HepG2 (cell line): ENCODE data around the gene CRKL. TPM values are rescaled to one million over a fixed set of nuclear protein-coding genes. Genes with fewer than 3 reads are reported as not detected.

Experiments
- ATAC-seq: fragments of 200-7000 bp; cut with Tn5 transposase; 3 replicates; pipeline ENCODE4 v1.9.1; 2020; ENCODE audit warnings: mild to moderate bottlenecking, moderate library complexity
- BruUV-seq: library from RNA; stranded (reverse); fragments of 400-500 nt; replicated peaks from 2 replicates; lab custom pipeline; 2021; lab: Mats Ljungman, UMichigan
- CTCF ChIA-PET: fragments of 300-600 bp; formaldehyde crosslinking; extraction: SDS; loops from one replicate; lab custom pipeline; 2021; ENCODE audit warnings: low total read pairs, inconsistent platforms, low intra/inter-chr PET ratio; lab: Yijun Ruan, JAX
- POLR2A ChIA-PET: fragments of 350-600 bp; sonication (Branson Sonifier 250); formaldehyde crosslinking; loops from one replicate; lab custom pipeline; 2020; ENCODE audit warnings: antibody characterized with exemption, inconsistent platforms; lab: Yijun Ruan, JAX
- DNase-seq: peaks from one replicate; pipeline ENCODE4 v3.0.0-alpha.2; 2015; ENCODE audit warnings: low spot score
- FAIRE-seq: peaks from 3 replicates; lab custom pipeline; 2011; peaks lifted over from hg19 to GRCh38; lab: Jason Lieb, UNC
- H2AFZ ChIP-seq: one replicate; pipeline ENCODE4 v1.6.1; 2011; ENCODE audit warnings: low read length, inconsistent platforms
- H3K27ac ChIP-seq: fragments of 300-600 bp; 3 replicates; pipeline ENCODE4 v1.8.0; 2011; ENCODE audit warnings: mixed run types, mild to moderate bottlenecking, mixed read lengths, low read length, inconsistent platforms; ENCODE audit not compliant: insufficient read depth; ENCODE audit errors: extremely low read length
- H3K27me3 ChIP-seq, 2 experiments: fragments of 200-600 bp in 1 of 2; 2 replicates in 1 of 2; 3 replicates in 1 of 2; pipeline versions ENCODE4 v1.6.0 to v1.8.0; 2011; ENCODE audit warnings: low read length in 2 of 2, mild to moderate bottlenecking in 2 of 2, moderate library complexity in 2 of 2, inconsistent platforms in 1 of 2; ENCODE audit not compliant: insufficient read depth in 2 of 2, control insufficient read depth in 1 of 2
- H3K36me3 ChIP-seq, 2 experiments: fragments of 200-600 bp in 1 of 2; replicated peaks in 1 of 2; 2 replicates in 1 of 2; 3 replicates in 1 of 2; pipeline versions ENCODE4 v1.5.1 to v1.8.0; 2011; ENCODE audit warnings: low read length in 2 of 2, inconsistent platforms in 1 of 2; ENCODE audit not compliant: insufficient read depth in 2 of 2, control insufficient read depth in 1 of 2
- H3K4me1 ChIP-seq: 2 replicates; pipeline ENCODE4 v1.5.1; 2012; ENCODE audit warnings: low read length, inconsistent platforms; ENCODE audit not compliant: insufficient read depth
- H3K4me2 ChIP-seq: 2 replicates; pipeline ENCODE4 v1.6.0; 2011; ENCODE audit warnings: low read depth, low read length, inconsistent platforms
- H3K4me3 ChIP-seq, 3 experiments: fragments of 200-600 bp in 1 of 3; sonication (generic), shearing (Covaris generic) in 1 of 3; replicated peaks in 1 of 3; 2 replicates each; pipeline ENCODE4 v1.5.1; 2011 to 2016; ENCODE audit warnings: low read length in 3 of 3, inconsistent platforms in 2 of 3, low read depth in 2 of 3, mild to moderate bottlenecking in 2 of 3, control low read depth in 1 of 3, mixed read lengths in 1 of 3; ENCODE audit not compliant: insufficient read depth in 1 of 3
- H3K79me2 ChIP-seq: one replicate; pipeline ENCODE4 v1.6.1; 2011; ENCODE audit warnings: low read length, inconsistent platforms; ENCODE audit not compliant: insufficient read depth
- H3K9ac ChIP-seq: 2 replicates; pipeline ENCODE4 v1.6.0; 2011; ENCODE audit warnings: mild to moderate bottlenecking, low read depth, low read length, inconsistent platforms; ENCODE audit not compliant: insufficient read depth
- H3K9me3 ChIP-seq: 2 replicates; pipeline ENCODE4 v1.5.1; 2012; ENCODE audit warnings: mild to moderate bottlenecking, low read length
- H4K20me1 ChIP-seq: 2 replicates; pipeline ENCODE4 v1.6.0; 2011; ENCODE audit warnings: inconsistent platforms, mild to moderate bottlenecking, low read length, moderate library complexity; ENCODE audit not compliant: insufficient read depth
- ASH2L ChIP-seq: fragments of 300-600, 200-600 bp; sonication (generic); IDR thresholded peaks from 2 replicates; pipeline ENCODE4 v1.7.0; 2017; ENCODE audit warnings: low read depth, mild to moderate bottlenecking, moderate library complexity, mixed read lengths, low read length; ENCODE audit not compliant: insufficient read length
- EEA1 ChIP-seq: sonication (generic); formaldehyde crosslinking; IDR thresholded peaks from 2 replicates; pipeline ENCODE4 v1.5.1; 2020; ENCODE audit warnings: mild to moderate bottlenecking, missing genetic modification reagents, borderline replicate concordance
- EP300 ChIP-seq, 3 experiments: sonication (generic) in 1 of 3; formaldehyde crosslinking in 1 of 3; IDR thresholded peaks; 2 replicates each; pipeline versions ENCODE4 v1.5.1 to v1.6.1; 2011 to 2020; ENCODE audit warnings: low read depth in 2 of 3, low read length in 2 of 3, borderline replicate concordance in 1 of 3, improper control_type of control experiment in 1 of 3, mild to moderate bottlenecking in 1 of 3, missing genetic modification reagents in 1 of 3, moderate library complexity in 1 of 3
- FOXA1 ChIP-seq, 2 experiments: fragments of 450-650 bp in 1 of 2; sonication (generic) in 1 of 2; formaldehyde crosslinking in 1 of 2; IDR thresholded peaks; 2 replicates each; pipeline versions ENCODE4 v1.4.0 to v1.6.1; 2016 to 2020; ENCODE audit warnings: missing genetic modification reagents in 1 of 2
- HMGXB4 ChIP-seq, 2 experiments: sonication (generic) in 1 of 2; formaldehyde crosslinking in 1 of 2; IDR thresholded peaks; 2 replicates each; pipeline versions ENCODE4 v1.4.0 to v1.6.1; 2018 to 2020; ENCODE audit warnings: missing genetic modification reagents in 2 of 2, borderline replicate concordance in 1 of 2, low read depth in 1 of 2, mild to moderate bottlenecking in 1 of 2, missing biosample characterization in 1 of 2
- HNF4A ChIP-seq: sonication (generic); formaldehyde crosslinking; IDR thresholded peaks from 2 replicates; pipeline ENCODE4 v1.4.0; 2020; ENCODE audit warnings: missing genetic modification reagents
- ISX ChIP-seq: sonication (generic); formaldehyde crosslinking; conservative IDR thresholded peaks from 2 replicates; pipeline ENCODE4 v1.5.0; 2020; ENCODE audit warnings: missing genetic modification reagents
- KDM1A ChIP-seq: IDR thresholded peaks from 2 replicates; pipeline ENCODE4 v1.6.1; 2016; ENCODE audit warnings: missing compliant biosample characterization
- RAD21 ChIP-seq: fragments of 450-650 bp; formaldehyde crosslinking; IDR thresholded peaks from 2 replicates; pipeline ENCODE4 v1.5.0; 2020; ENCODE audit warnings: mild to moderate bottlenecking
- SALL1 ChIP-seq: sonication (generic); formaldehyde crosslinking; IDR thresholded peaks from 2 replicates; pipeline ENCODE4 v1.8.0; 2022; ENCODE audit warnings: mild to moderate bottlenecking, missing genetic modification reagents
- TARDBP ChIP-seq: sonication (generic); formaldehyde crosslinking; IDR thresholded peaks from 2 replicates; pipeline ENCODE4 v1.8.0; 2022; ENCODE audit warnings: mild to moderate bottlenecking, missing genetic modification reagents
- TBP ChIP-seq: sonication (generic); formaldehyde crosslinking; IDR thresholded peaks from 2 replicates; pipeline ENCODE4 v1.5.0; 2020; ENCODE audit warnings: missing genetic modification reagents
- TIGD3 ChIP-seq: sonication (generic); formaldehyde crosslinking; IDR thresholded peaks from 2 replicates; pipeline ENCODE4 v1.5.1; 2020; ENCODE audit warnings: mild to moderate bottlenecking, missing genetic modification reagents, borderline replicate concordance
- ZBTB37 ChIP-seq: sonication (generic); formaldehyde crosslinking; IDR thresholded peaks from 2 replicates; pipeline ENCODE4 v1.4.0; 2020; ENCODE audit warnings: mild to moderate bottlenecking, missing genetic modification reagents
- ZNF329 ChIP-seq: sonication (generic); formaldehyde crosslinking; IDR thresholded peaks from 2 replicates; pipeline ENCODE4 v1.9.0; 2021; ENCODE audit warnings: low read depth, mild to moderate bottlenecking, missing genetic modification reagents
- ZNF441 ChIP-seq: sonication (generic); formaldehyde crosslinking; IDR thresholded peaks from 2 replicates; pipeline ENCODE4 v1.7.0; 2021; ENCODE audit warnings: missing genetic modification reagents, borderline replicate concordance
- ZNF558 ChIP-seq: sonication (generic); formaldehyde crosslinking; IDR thresholded peaks from 2 replicates; pipeline ENCODE4 v1.9.0; 2022; ENCODE audit warnings: mild to moderate bottlenecking, missing genetic modification reagents, borderline replicate concordance
- ZNF572 ChIP-seq: sonication (generic); formaldehyde crosslinking; IDR thresholded peaks from 2 replicates; pipeline ENCODE4 v1.5.1; 2020; ENCODE audit warnings: mild to moderate bottlenecking, missing genetic modification reagents
- WGBS: methylation state at CpG from one replicate; pipeline ENCODE4 v1.1.6; 2017; ENCODE audit warnings: low lambda C conversion rate; 5-methylcytosine and 5-hydroxymethylcytosine counted together
- in situ Hi-C: cut with HindIII; loops from 2 replicates; pipeline ENCODE4 v1.10.0; 2017; ENCODE audit warnings: low pct_unique_long_range_greater_than_20kb; ENCODE audit not compliant: extremely low pct_ligation_motif_present
- intact Hi-C: fragments of 100-400 bp; cut with micrococcal nuclease; formaldehyde crosslinking; loops from one replicate; pipeline ENCODE4 v1.10.0; 2022; ENCODE audit not compliant: unreplicated experiment
- polyA plus RNA-seq, 8 experiments: library from polyadenylated mRNA; depleted of rRNA in 3 of 8; stranded (reverse) in 7 of 8; unstranded in 1 of 8; fragments of >200 nt; fragmentation: Illumina TruSeq in 4 of 8; extraction: Trizol in 4 of 8; gene quantifications; 2 replicates each; pipeline versions ENCODE4 v1.2.1 to v1.2.3, GENCODE V29; 2011 to 2016; ENCODE audit warnings: low read depth in 4 of 8, missing spikeins in 1 of 8, mixed read lengths in 1 of 8; ENCODE audit not compliant: insufficient read depth in 1 of 8
- total RNA-seq, 5 experiments: library from RNA; depleted of rRNA; stranded (reverse); fragments of >200 nt; fragmentation: Illumina TruSeq; extraction: Trizol; gene quantifications; 2 replicates each; pipeline ENCODE4 v1.2.3, GENCODE V29; 2016; ENCODE audit warnings: low read depth in 1 of 5

CRKL gene
- total and polyA plus RNA-seq, 2 of the 13 experiments (the other 11 are each of a cell fraction or from before 2014, with no cell fraction given): 37.4 to 60.6 TPM

GRCh38 chr22:20979940-20980453 is 62.8 kb downstream of the CRKL start:
- in situ Hi-C loops: no loop called here
- peak overlapping the region; percentile 40; the same call in 1 of the 2 replicates for H3K9ac ChIP-seq
- no peak overlapping the region for H2AFZ ChIP-seq
- peak overlapping the region in 1 of 3 experiments; percentile 45; a peak in 1 of 6 replicates for H3K4me3 ChIP-seq
- H3K27ac ChIP-seq: peak overlapping the region; percentile 67
- H4K20me1 ChIP-seq: no peaks in the 10 kb centered on the region
- WGBS: 14% methylated on average over 6 of the region's 13 CpGs
- H3K4me2 ChIP-seq: peak overlapping the region; percentile 97
- no peaks in the 10 kb centered on the region; a peak in 1 of 5 replicates for H3K27me3 ChIP-seq
- DNase-seq (peak; percentile 42), ATAC-seq (peak; percentile 53), FAIRE-seq (peak; percentile 43)
- no TSS peak for BruUV-seq
- peaks cover 11% of the 10 kb centered on the region for H3K79me2 ChIP-seq
- intact Hi-C loops: no loop called here
- ChIA-PET POLR2A (interaction anchor here (0.7 to 4.3 kb wide), 7 partner anchors 14 to 206 kb away, joined by 3 to 45 read pairs (median 4); partner anchors contain the start of genes SERPIND1 and THAP7), CTCF (no interaction called here)
- H3K4me1 ChIP-seq: peaks cover 39% of the 10 kb centered on the region
- 0 out of 2 replicates have a peak, but pooled peaks cover 4% of the 10 kb centered on the region for H3K9me3 ChIP-seq
- no peaks in the 10 kb centered on the region; a peak in 2 of 5 replicates for H3K36me3 ChIP-seq
- TF ChIP-seq ZNF572 (no peak), TBP (CRISPR knock-in tag) (no peak), TARDBP (CRISPR knock-in tag) (peak; percentile 60; the same call in 1 of the 2 replicates), ISX (CRISPR knock-in tag) (no peak), TIGD3 (CRISPR knock-in tag) (no peak), RAD21 (no peak), SALL1 (peak; percentile 73; the same call in 1 of the 2 replicates), ZNF329 (CRISPR knock-in tag) (no peak), HMGXB4 (CRISPR knock-in tag; IDR thresholded peaks at IDR 0.05; ENCODE audit: borderline replicate concordance in 1 of 2, low read depth in 1 of 2) (peak in 1 of 2 experiments; percentile 28; a peak in 1 of 4 replicates), ASH2L (no peak), EEA1 (no peak; the same call in 1 of the 2 replicates), KDM1A (CRISPR knock-in tag) (0 out of 2 replicates have a peak, but pooled peaks have one; percentile 23), ZBTB37 (CRISPR knock-in tag) (no peak), FOXA1 (IDR thresholded peaks at IDR 0.05) (no peak), FOXA1 (CRISPR knock-in tag; IDR thresholded peaks at IDR 0.05) (no peak), HNF4A (peak; percentile 86), ZNF441 (CRISPR knock-in tag) (peak; percentile 75; the same call in 1 of the 2 replicates), EP300 (IDR thresholded peaks at IDR 0.05; ENCODE audit: low read depth in 2 of 2, low read length in 2 of 2) (0 out of 4 replicates have a peak, but pooled peaks of 1 of the 2 experiments have one; percentile 9), EP300 (CRISPR knock-in tag; IDR thresholded peaks at IDR 0.05; ENCODE audit: borderline replicate concordance) (no peak; the same call in 1 of the 2 replicates), ZNF558 (CRISPR knock-in tag) (no peak)
